ENCODE results near the gene MAML3.

Gene MAML3

DNA sequence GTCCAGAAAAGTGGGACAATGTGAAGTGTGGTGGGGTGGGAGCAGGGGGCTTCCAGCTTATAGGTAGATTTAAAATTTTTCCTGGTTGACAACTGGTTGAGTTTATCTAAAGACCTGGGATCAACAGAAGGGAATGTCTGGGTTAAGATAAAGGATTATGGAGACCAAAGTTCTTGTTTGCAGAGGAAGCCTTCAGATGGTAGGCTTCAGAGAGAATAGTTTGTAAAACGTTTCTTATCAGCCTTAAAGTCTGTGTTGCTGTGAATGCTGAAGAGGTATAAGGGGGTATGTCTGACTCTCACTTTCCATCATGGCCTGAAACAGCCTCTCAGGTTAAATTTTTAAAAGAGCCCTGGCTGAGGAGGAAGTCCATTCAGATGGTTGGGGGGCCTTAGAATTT, 467.9 kb downstream of the MAML3 start:
- DNase-seq: no peak
- TF ChIP-seq, protein P1, sequence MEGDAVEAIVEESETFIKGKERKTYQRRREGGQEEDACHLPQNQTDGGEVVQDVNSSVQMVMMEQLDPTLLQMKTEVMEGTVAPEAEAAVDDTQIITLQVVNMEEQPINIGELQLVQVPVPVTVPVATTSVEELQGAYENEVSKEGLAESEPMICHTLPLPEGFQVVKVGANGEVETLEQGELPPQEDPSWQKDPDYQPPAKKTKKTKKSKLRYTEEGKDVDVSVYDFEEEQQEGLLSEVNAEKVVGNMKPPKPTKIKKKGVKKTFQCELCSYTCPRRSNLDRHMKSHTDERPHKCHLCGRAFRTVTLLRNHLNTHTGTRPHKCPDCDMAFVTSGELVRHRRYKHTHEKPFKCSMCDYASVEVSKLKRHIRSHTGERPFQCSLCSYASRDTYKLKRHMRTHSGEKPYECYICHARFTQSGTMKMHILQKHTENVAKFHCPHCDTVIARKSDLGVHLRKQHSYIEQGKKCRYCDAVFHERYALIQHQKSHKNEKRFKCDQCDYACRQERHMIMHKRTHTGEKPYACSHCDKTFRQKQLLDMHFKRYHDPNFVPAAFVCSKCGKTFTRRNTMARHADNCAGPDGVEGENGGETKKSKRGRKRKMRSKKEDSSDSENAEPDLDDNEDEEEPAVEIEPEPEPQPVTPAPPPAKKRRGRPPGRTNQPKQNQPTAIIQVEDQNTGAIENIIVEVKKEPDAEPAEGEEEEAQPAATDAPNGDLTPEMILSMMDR (IDR thresholded peaks at IDR 0.05; ENCODE audit: low read depth, low read length): no peak
- Histone ChIP-seq H3K4me1 (peaks cover 6% of the 10 kb centered on the region; the same call in 1 of the 2 replicates), H3K27me3 (no peaks in the 10 kb centered on the region), H3K9me3 (no peaks in the 10 kb centered on the region), H3K4me3 (ENCODE audit: low read depth, low read length) (no peak overlapping the region), H3K36me3 (no peaks in the 10 kb centered on the region; the same call in 1 of the 2 replicates)

- peaks cover 6% of the 10 kb centered on the region; the same call in 1 of the 2 replicates for H3K4me1 ChIP-seq
- H3K36me3 ChIP-seq: no peaks in the 10 kb centered on the region; the same call in 1 of the 2 replicates
- TF ChIP-seq, protein P1 (IDR thresholded peaks at IDR 0.05; ENCODE audit: low read depth, low read length): no peak
- H3K4me3 ChIP-seq (ENCODE audit: low read depth, low read length): no peak overlapping the region
- H3K27me3 ChIP-seq: no peaks in the 10 kb centered on the region
- no peaks in the 10 kb centered on the region for H3K9me3 ChIP-seq
- DNase-seq: no peak
Measured at GRCh38 chr4:139685180-139685579, 468.8 kb downstream of the MAML3 start.

DNA sequence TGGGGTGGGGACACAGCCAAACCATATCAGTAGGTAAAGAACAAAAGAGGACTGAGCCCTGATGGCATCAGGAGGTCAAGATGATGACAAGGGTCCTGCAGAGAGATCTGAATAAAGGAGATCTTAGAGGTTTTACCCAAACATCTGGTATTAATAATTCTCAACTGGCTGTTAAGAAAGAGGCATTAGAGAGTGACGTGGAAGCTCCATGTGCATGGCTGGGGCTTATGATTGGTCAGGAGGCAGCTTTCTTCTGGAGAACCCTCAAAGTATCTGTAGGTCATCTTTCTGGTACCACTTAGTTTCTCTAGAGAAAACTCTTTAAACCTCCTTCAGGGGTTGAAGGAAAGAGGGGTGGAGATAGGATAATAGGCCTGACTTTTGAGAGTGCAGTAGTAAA, 469.6 kb downstream of the MAML3 start:
- Histone ChIP-seq H3K4me3 (ENCODE audit: low read depth, low read length) (no peak overlapping the region), H3K4me1 (peaks cover 6% of the 10 kb centered on the region; the same call in 1 of the 2 replicates), H3K9me3 (no peaks in the 10 kb centered on the region), H3K27me3 (no peaks in the 10 kb centered on the region), H3K36me3 (no peaks in the 10 kb centered on the region; the same call in 1 of the 2 replicates)
- no peak for DNase-seq
- TF ChIP-seq, protein P1 (IDR thresholded peaks at IDR 0.05; ENCODE audit: low read depth, low read length): no peak

GRCh38 chr4:139682741-139683151, 471.2 kb downstream of the MAML3 start:
- TF ChIP-seq, protein P1 (IDR thresholded peaks at IDR 0.05; ENCODE audit: low read depth, low read length): no peak
- peaks cover 6% of the 10 kb centered on the region; the same call in 1 of the 2 replicates for H3K4me1 ChIP-seq
- DNase-seq: no peak
- no peaks in the 10 kb centered on the region; the same call in 1 of the 2 replicates for H3K36me3 ChIP-seq
- no peaks in the 10 kb centered on the region for H3K27me3 ChIP-seq
- H3K4me3 ChIP-seq (ENCODE audit: low read depth, low read length): no peak overlapping the region
- no peaks in the 10 kb centered on the region for H3K9me3 ChIP-seq

DNA sequence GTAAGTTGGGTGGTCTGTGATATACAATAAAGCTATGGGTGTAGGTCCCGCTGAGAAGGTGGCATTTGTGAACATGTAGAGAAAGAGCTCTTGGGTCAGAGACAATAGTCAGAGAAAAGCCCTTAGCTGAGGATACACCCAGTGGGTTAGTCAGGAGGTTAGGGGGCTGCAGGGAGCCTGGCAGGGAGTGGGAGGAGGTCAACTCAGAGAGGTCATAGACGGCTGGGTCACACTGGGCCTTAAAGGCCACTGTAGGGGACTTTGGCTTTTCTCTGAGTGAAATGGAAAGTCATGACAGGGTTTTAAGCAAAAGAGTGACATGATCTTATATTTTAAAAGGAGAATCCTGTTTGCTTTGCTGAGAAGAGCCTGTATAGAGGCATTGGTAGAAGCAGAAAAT, 471.7 kb downstream of the MAML3 start:
- no peak overlapping the region for H3K4me3 ChIP-seq (ENCODE audit: low read depth, low read length)
- H3K9me3 ChIP-seq: no peaks in the 10 kb centered on the region
- H3K4me1 ChIP-seq: peaks cover 6% of the 10 kb centered on the region; the same call in 1 of the 2 replicates
- TF ChIP-seq, protein P1 (IDR thresholded peaks at IDR 0.05; ENCODE audit: low read depth, low read length): no peak
- no peaks in the 10 kb centered on the region for H3K27me3 ChIP-seq
- H3K36me3 ChIP-seq: no peaks in the 10 kb centered on the region
- DNase-seq: no peak

DNA sequence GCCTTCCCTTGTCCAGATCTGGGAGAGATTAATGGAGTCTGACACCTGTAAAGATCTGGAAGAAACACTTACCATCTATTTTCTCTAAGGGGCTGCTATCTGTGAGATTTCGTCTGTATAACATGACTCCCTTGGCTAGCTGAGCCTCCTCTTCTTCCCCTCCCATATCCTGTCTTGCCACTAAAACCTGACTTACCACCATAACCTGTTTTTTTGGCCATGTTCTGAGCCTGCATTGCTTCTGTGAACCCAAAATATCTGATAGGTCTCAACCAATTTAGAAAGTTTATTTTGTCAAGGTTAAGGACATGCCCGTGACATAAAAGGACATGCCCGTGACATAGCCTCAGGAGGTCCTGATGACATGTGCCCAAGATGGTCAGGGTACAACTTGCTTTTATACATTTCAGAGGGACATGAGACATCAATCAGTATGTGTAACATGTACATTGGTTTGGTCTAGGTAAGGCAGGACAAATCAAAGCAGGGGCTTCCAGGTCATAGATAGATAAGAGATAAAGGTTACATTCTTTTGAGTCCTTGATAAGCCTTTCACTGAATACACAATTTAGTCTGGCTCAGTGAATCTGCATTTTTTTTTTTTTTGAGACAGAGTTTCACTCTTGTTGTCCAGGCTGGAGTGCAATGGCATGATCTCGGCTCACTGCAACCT, 476.9 kb downstream of the MAML3 start:
- Histone ChIP-seq H3K27me3 (no peaks in the 10 kb centered on the region), H3K9me3 (no peaks in the 10 kb centered on the region), H3K36me3 (no peaks in the 10 kb centered on the region), H3K4me3 (ENCODE audit: low read depth, low read length) (no peak overlapping the region), H3K4me1 (no peaks in the 10 kb centered on the region)
- DNase-seq: no peak
- TF ChIP-seq, protein P1 (IDR thresholded peaks at IDR 0.05; ENCODE audit: low read depth, low read length): no peak

Data from BE2C (cell line).